ENCODE data around the gene STX10. TPM values are rescaled to one million over a fixed set of nuclear protein-coding genes. Genes with fewer than 3 reads are reported as not detected.
A peak's percentile ranks its signal among the peaks of the same experiment; 100 is the strongest.

Gene STX10
- total and polyA plus RNA-seq, 2 donors (not counting 3 experiments of a cell fraction or from before 2014, with no cell fraction given), result 63.1 to 91.6 TPM

GRCh38 chr19:13119627-13120026, 30.5 kb downstream of the STX10 start:
- Histone ChIP-seq H3K4me3 (replicated peaks in 1 of 3; ENCODE audit: insufficient read depth in 1 of 3, low read depth in 1 of 3, low read length in 3 of 3) (no peak overlapping the region), H3K27ac (ENCODE audit: insufficient read depth, low read depth, low read length) (no peak overlapping the region), H3K4me2 (ENCODE audit: insufficient read depth, low read length) (peak overlapping the region; percentile 61), H4K20me1 (replicated peaks; ENCODE audit: control insufficient read depth, extremely low read depth, insufficient read depth, low read length) (no peaks in the 10 kb centered on the region), H3K27me3 (ENCODE audit: control insufficient read depth in 2 of 2, insufficient read depth in 2 of 2, low read length in 2 of 2) (no peaks in the 10 kb centered on the region), H3K36me3 (ENCODE audit: control insufficient read depth in 2 of 2, extremely low read depth in 1 of 2, insufficient read depth in 2 of 2, low read length in 2 of 2) (peaks cover 0 to 7% of the 10 kb centered on the region in 2 experiments), H3K9me3 (replicated peaks; ENCODE audit: control insufficient read depth, insufficient read depth, low read length) (no peaks in the 10 kb centered on the region), H3K9me1 (replicated peaks; ENCODE audit: control insufficient read depth, extremely low read depth, insufficient read depth, low read length) (no peaks in the 10 kb centered on the region), H2AFZ (ENCODE audit: low read depth, low read length) (no peak overlapping the region), H3K4me1 (ENCODE audit: control insufficient read depth, extremely low read depth, insufficient read depth, low read length) (peaks cover 13% of the 10 kb centered on the region), H3K9ac (replicated peaks; ENCODE audit: extremely low read depth, insufficient read depth, low read length) (no peak overlapping the region), H3K79me2 (ENCODE audit: control insufficient read depth, insufficient read depth, low read length) (peaks cover 77% of the 10 kb centered on the region)
- no peak for TF ChIP-seq MYC (IDR thresholded peaks at IDR 0.05; ENCODE audit: low read depth, low read length)
- TF ChIP-seq FOS (IDR thresholded peaks at IDR 0.05; ENCODE audit: borderline replicate concordance, insufficient read depth, low read length), result no peak
- no peak for TF ChIP-seq GATA2 (IDR thresholded peaks at IDR 0.05; ENCODE audit: insufficient read depth, insufficient read length, low read depth, low read length)
- TF ChIP-seq POLR2AphosphoS5 (IDR thresholded peaks at IDR 0.05; ENCODE audit: insufficient read depth, low read depth, low read length), result no peak
- no peak for TF ChIP-seq CTCF (IDR thresholded peaks at IDR 0.05; ENCODE audit: extremely low read depth in 1 of 2, insufficient read depth in 1 of 2, low read depth in 1 of 2, low read length in 2 of 2)
- TF ChIP-seq MAX (IDR thresholded peaks at IDR 0.05; ENCODE audit: insufficient read depth, insufficient read length), result no peak
- no peak for TF ChIP-seq EZH2 (IDR thresholded peaks at IDR 0.05; ENCODE audit: borderline replicate concordance, low read depth, low read length, severe bottlenecking)
- no peak for TF ChIP-seq JUN (IDR thresholded peaks at IDR 0.05; ENCODE audit: borderline replicate concordance, insufficient read depth, insufficient read length, low read depth)
- no peak for TF ChIP-seq POLR2A (IDR thresholded peaks at IDR 0.05; ENCODE audit: low read depth, low read length)
- TSS peak; percentile 11 for BruUV-seq (replicated peaks)
- ChIA-PET POLR2A (no interaction called here), CTCF (interaction anchor here (0.5 to 2.1 kb wide), 8 partner anchors 9 to 143 kb away, joined by 3 to 7 read pairs (median 4); no protein-coding TSS in a partner anchor)
- dilution Hi-C loops (cut with MboI; ENCODE audit: extremely low pct_ligation_motif_present, low sequenced_read_pairs), result no loop called here
- DNase-seq (ENCODE audit: low read depth, low spot score), result no peak
- intact Hi-C loops (cut with micrococcal nuclease), result no loop called here
- no peak for FAIRE-seq

Data from endothelial cell of umbilical vein (primary cell).